DOHH2 (cell line): ENCODE results near the gene YIPF6.

Source experiments
- H3F3A ChIP-seq: fragments of 200-600 bp; sonication (generic), shearing (Covaris generic); 2 replicates; pipeline ENCODE4 v1.6.0; 2016; ENCODE audit warnings: antibody characterized with exemption, mild to moderate bottlenecking; ENCODE audit not compliant: control insufficient read depth, insufficient read depth
- H3K27ac ChIP-seq: fragments of 200-600 bp; sonication (generic); 2 replicates; pipeline ENCODE4 v1.5.1; 2014; ENCODE audit warnings: low read depth, mild to moderate bottlenecking, low read length, moderate library complexity
- H3K27me3 ChIP-seq: fragments of 200-600 bp; sonication (generic); 2 replicates; pipeline ENCODE4 v1.6.1; 2014; ENCODE audit warnings: mild to moderate bottlenecking, low read length, mixed read lengths; ENCODE audit not compliant: control insufficient read depth
- H3K36me3 ChIP-seq: fragments of 200-600 bp; sonication (generic); 2 replicates; pipeline ENCODE4 v1.6.1; 2014; ENCODE audit warnings: mild to moderate bottlenecking, low read length, moderate library complexity, mixed read lengths; ENCODE audit not compliant: control insufficient read depth
- H3K4me1 ChIP-seq: fragments of 200-600 bp; sonication (generic); 2 replicates; pipeline ENCODE4 v1.6.1; 2014; ENCODE audit warnings: mild to moderate bottlenecking, low read length, mixed read lengths; ENCODE audit not compliant: control insufficient read depth
- H3K4me2 ChIP-seq: fragments of 200-600 bp; sonication (generic); 2 replicates; pipeline ENCODE4 v1.6.0; 2014; ENCODE audit warnings: mild to moderate bottlenecking, low read length, moderate library complexity
- H3K4me3 ChIP-seq: fragments of 200-600 bp; sonication (generic); 2 replicates; pipeline ENCODE4 v1.5.1; 2014; ENCODE audit warnings: mild to moderate bottlenecking, low read length, mixed read lengths
- H3K79me2 ChIP-seq: fragments of 200-600 bp; sonication (generic); 2 replicates; pipeline ENCODE4 v1.6.1; 2014; ENCODE audit warnings: mild to moderate bottlenecking, low read length, mixed read lengths; ENCODE audit not compliant: control insufficient read depth
- H3K9me2 ChIP-seq: fragments of 200-600 bp; sonication (generic); replicated peaks from 2 replicates; pipeline ENCODE4 v1.6.1; 2014; ENCODE audit warnings: mild to moderate bottlenecking, low read length, mixed read lengths; ENCODE audit not compliant: control insufficient read depth
- H3K9me3 ChIP-seq: fragments of 200-600 bp; sonication (generic); 2 replicates; pipeline ENCODE4 v1.6.1; 2014; ENCODE audit warnings: antibody characterized with exemption, low read length, mixed read lengths; ENCODE audit not compliant: control insufficient read depth, insufficient read depth
- H4K20me1 ChIP-seq: fragments of 200-600 bp; sonication (generic); 2 replicates; pipeline ENCODE4 v1.6.0; 2014; ENCODE audit warnings: low read depth, mild to moderate bottlenecking, antibody characterized with exemption, low read length, moderate library complexity; ENCODE audit not compliant: control insufficient read depth, insufficient read depth
- EZH2phosphoT487 ChIP-seq: fragments of 200-600 bp; sonication (generic); IDR thresholded peaks from 2 replicates; pipeline ENCODE4 v1.6.1; 2017; ENCODE audit warnings: borderline replicate concordance, mild to moderate bottlenecking, antibody characterized with exemption, low read length, moderate library complexity, mixed read lengths
- TF ChIP-seq, protein P1 (sequence below): fragments of 200-600 bp; sonication (generic); IDR thresholded peaks from one replicate; pipeline ENCODE4 v1.5.1; 2014; ENCODE audit warnings: antibody characterized with exemption, mild to moderate bottlenecking, low read depth, low read length; ENCODE audit not compliant: poor library complexity, severe bottlenecking

The YIPF6 gene

DNA sequence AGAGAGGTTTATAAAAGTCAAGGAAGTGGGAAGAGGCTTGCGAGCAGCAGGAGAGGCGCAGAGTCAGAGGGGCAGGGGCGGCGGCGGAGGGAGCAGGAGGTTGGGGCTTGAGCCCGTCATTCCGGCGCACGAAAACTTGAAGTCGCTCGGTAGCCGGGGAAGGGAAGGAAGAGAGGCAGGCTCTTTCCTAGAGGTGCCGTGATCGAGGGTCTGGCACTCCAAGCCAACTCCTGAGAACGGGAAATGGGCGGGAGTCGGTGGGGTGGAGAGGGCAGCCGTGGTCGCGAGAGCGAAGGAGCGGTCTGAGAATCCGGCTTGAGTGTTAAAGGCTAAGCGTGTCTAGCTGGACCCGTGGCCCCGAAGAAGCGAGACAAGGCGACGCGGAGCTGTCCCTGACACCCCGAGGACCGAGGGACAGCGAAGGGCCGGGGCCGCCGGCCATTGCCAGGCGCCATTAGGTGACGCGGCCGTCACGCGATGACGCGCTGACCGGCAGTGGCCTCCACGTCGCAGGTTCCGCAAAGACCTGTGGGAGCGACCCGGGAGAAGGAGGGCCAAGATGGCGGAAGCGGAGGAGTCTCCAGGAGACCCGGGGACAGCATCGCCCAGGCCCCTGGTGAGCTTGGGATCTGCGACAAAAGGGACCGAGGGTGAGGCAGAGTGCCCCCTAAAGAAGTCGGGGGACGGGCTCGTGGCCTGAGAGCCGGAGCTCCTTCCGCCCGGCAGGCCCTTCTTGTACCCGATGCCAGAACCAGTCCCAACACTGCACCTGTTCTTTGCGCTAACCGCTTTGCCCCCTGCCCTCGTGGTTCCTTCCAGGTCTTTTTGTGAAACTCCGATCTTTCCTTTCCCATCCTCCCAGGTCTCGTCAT is at the start of gene YIPF6:
Gene YIPF6, plus strand, starts transcription at position 544 of the 872 bp plus-strand sequence. Its CDS starts 16 bp downstream, at position 560.
- Histone ChIP-seq H4K20me1 (no peaks in the 10 kb centered on the region), H3K27ac (peak within 1 kb of the TSS; percentile 25; the same call in 1 of the 2 replicates), H3K79me2 (peaks cover 57% of the 10 kb centered on the region), H3K36me3 (peaks cover 5% of the 10 kb centered on the region; the same call in 1 of the 2 replicates), H3K9me2 (no peaks in the 10 kb centered on the region), H3K4me2 (peak within 1 kb of the TSS; percentile 63), H3K9me3 (no peaks in the 10 kb centered on the region), H3F3A (no peaks in the 10 kb centered on the region), H3K4me3 (peak within 1 kb of the TSS; percentile 80), H3K27me3 (no peaks in the 10 kb centered on the region), H3K4me1 (peaks cover 9% of the 10 kb centered on the region; the same call in 1 of the 2 replicates)
- TF ChIP-seq EZH2phosphoT487: no peak
- TF ChIP-seq, protein P1, sequence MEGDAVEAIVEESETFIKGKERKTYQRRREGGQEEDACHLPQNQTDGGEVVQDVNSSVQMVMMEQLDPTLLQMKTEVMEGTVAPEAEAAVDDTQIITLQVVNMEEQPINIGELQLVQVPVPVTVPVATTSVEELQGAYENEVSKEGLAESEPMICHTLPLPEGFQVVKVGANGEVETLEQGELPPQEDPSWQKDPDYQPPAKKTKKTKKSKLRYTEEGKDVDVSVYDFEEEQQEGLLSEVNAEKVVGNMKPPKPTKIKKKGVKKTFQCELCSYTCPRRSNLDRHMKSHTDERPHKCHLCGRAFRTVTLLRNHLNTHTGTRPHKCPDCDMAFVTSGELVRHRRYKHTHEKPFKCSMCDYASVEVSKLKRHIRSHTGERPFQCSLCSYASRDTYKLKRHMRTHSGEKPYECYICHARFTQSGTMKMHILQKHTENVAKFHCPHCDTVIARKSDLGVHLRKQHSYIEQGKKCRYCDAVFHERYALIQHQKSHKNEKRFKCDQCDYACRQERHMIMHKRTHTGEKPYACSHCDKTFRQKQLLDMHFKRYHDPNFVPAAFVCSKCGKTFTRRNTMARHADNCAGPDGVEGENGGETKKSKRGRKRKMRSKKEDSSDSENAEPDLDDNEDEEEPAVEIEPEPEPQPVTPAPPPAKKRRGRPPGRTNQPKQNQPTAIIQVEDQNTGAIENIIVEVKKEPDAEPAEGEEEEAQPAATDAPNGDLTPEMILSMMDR: no peak

DNA sequence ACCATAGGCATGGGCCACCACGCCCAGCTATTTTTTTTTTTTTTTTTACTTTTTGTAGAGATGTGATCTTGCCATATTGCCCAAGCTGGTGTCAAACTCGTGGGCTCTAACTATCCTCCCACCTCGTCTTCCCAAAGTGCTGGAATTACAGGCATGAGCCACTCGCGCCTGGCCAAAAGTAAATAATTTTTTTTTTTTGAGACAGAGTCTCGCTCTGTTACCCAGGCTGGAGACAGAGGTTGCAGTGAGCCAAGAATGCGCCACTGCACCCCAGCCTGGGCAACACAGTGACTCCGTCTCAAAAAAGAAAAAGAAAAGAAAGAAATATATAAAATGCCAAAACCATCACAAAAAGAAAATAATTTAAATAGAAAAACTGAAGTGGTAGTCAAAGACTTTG is 47.1 kb upstream of the YIPF6 start:
- Histone ChIP-seq H3F3A (no peaks in the 10 kb centered on the region), H3K9me2 (no peaks in the 10 kb centered on the region), H3K79me2 (no peaks in the 10 kb centered on the region), H3K27me3 (no peaks in the 10 kb centered on the region), H3K4me1 (no peaks in the 10 kb centered on the region), H3K27ac (no peak overlapping the region), H3K9me3 (no peaks in the 10 kb centered on the region), H3K36me3 (no peaks in the 10 kb centered on the region), H3K4me3 (no peak overlapping the region), H3K4me2 (no peak overlapping the region), H4K20me1 (no peaks in the 10 kb centered on the region)
- TF ChIP-seq, protein P1: no peak
- no peak for TF ChIP-seq EZH2phosphoT487

- Histone ChIP-seq H4K20me1 (no peaks in the 10 kb centered on the region), H3K27me3 (no peaks in the 10 kb centered on the region), H3K4me3 (no peak overlapping the region), H3K9me2 (no peaks in the 10 kb centered on the region), H3K9me3 (no peaks in the 10 kb centered on the region), H3K4me2 (no peak overlapping the region), H3F3A (no peaks in the 10 kb centered on the region), H3K4me1 (no peaks in the 10 kb centered on the region), H3K36me3 (no peaks in the 10 kb centered on the region), H3K79me2 (no peaks in the 10 kb centered on the region), H3K27ac (no peak overlapping the region)
- TF ChIP-seq, protein P1: no peak
- no peak for TF ChIP-seq EZH2phosphoT487
Measured at GRCh38 chrX:68454476-68455150, 44.2 kb upstream of the YIPF6 start.
